ENCODE measurements around the gene MTMR2.
"Not testable (repeated sequence)": the region's sequence is repeated elsewhere in the genome, so short reads cannot be mapped to it uniquely, and the experiment has no call there.

Gene MTMR2

GRCh38 chr11:95888439-95888838 is 35.5 kb downstream of the MTMR2 start:
- no peak for DNase-seq (ENCODE audit: low read depth in 2 of 2, low spot score in 1 of 2)

GRCh38 chr11:95886462-95886861 is 37.4 kb downstream of the MTMR2 start:
- DNase-seq (ENCODE audit: low read depth in 2 of 2, low spot score in 1 of 2) = no peak

GRCh38 chr11:95884802-95885201 is 39.1 kb downstream of the MTMR2 start:
- DNase-seq (ENCODE audit: low read depth in 2 of 2, low spot score in 1 of 2) = no peak

GRCh38 chr11:95884376-95884775 is 39.5 kb downstream of the MTMR2 start:
- no peak for DNase-seq (ENCODE audit: low read depth in 2 of 2, low spot score in 1 of 2)

- no peak for DNase-seq (ENCODE audit: low read depth in 2 of 2, low spot score in 1 of 2)
Measured at GRCh38 chr11:95883381-95883780, 40.5 kb downstream of the MTMR2 start.

- no peak for DNase-seq (ENCODE audit: low read depth in 2 of 2, low spot score in 1 of 2)
Measured at GRCh38 chr11:95877291-95877690, 46.6 kb downstream of the MTMR2 start.

GRCh38 chr11:95870877-95871276 is 53.0 kb downstream of the MTMR2 start:
- not testable (repeated sequence) for DNase-seq (ENCODE audit: low read depth in 2 of 2, low spot score in 1 of 2)

- no peak for DNase-seq (ENCODE audit: low read depth in 2 of 2, low spot score in 1 of 2)
Measured at GRCh38 chr11:95867105-95867504, 56.8 kb downstream of the MTMR2 start.

- no peak for DNase-seq (ENCODE audit: low read depth in 2 of 2, low spot score in 1 of 2)
Measured at GRCh38 chr11:95863486-95864140, 60.3 kb downstream of the MTMR2 start.

GRCh38 chr11:95860024-95860423 is 63.9 kb downstream of the MTMR2 start:
- not testable (repeated sequence) for DNase-seq (ENCODE audit: low read depth in 2 of 2, low spot score in 1 of 2)

GRCh38 chr11:95854362-95854761 is 69.5 kb downstream of the MTMR2 start:
- not testable (repeated sequence) for DNase-seq (ENCODE audit: low read depth in 2 of 2, low spot score in 1 of 2)

GRCh38 chr11:95853862-95854261 is 70.0 kb downstream of the MTMR2 start:
- no peak for DNase-seq (ENCODE audit: low read depth in 2 of 2, low spot score in 1 of 2)

- no peak for DNase-seq (ENCODE audit: low read depth in 2 of 2, low spot score in 1 of 2)
Measured at GRCh38 chr11:95853138-95853537, 70.8 kb downstream of the MTMR2 start.

GRCh38 chr11:95850137-95850536 is 73.8 kb downstream of the MTMR2 start:
- DNase-seq (ENCODE audit: low read depth in 2 of 2, low spot score in 1 of 2) = no peak

- no peak for DNase-seq (ENCODE audit: low read depth in 2 of 2, low spot score in 1 of 2)
Measured at GRCh38 chr11:95849087-95849825, 74.7 kb downstream of the MTMR2 start.

GRCh38 chr11:95845167-95845566 is 78.7 kb downstream of the MTMR2 start:
- DNase-seq (ENCODE audit: low read depth in 2 of 2, low spot score in 1 of 2) = no peak

GRCh38 chr11:95835768-95836488 is 88.0 kb downstream of the MTMR2 start:
- DNase-seq (ENCODE audit: low read depth in 2 of 2, low spot score in 1 of 2) = peak in 1 of 2 donors; percentile 23

- no peak for DNase-seq (ENCODE audit: low read depth in 2 of 2, low spot score in 1 of 2)
Measured at GRCh38 chr11:95835351-95835750, 88.6 kb downstream of the MTMR2 start.

GRCh38 chr11:95833378-95833777 is 90.5 kb downstream of the MTMR2 start:
- no peak for DNase-seq (ENCODE audit: low read depth in 2 of 2, low spot score in 1 of 2)

- DNase-seq (ENCODE audit: low read depth in 2 of 2, low spot score in 1 of 2) = no peak
Measured at GRCh38 chr11:95832763-95833162, 91.1 kb downstream of the MTMR2 start.

- no peak for DNase-seq (ENCODE audit: low read depth in 2 of 2, low spot score in 1 of 2)
Measured at GRCh38 chr11:95831198-95831883, 92.6 kb downstream of the MTMR2 start.

Measured in stimulated activated CD8-positive, alpha-beta memory T cell treated with anti-CD3 and anti-CD28 coated beads, Interleukin-4, amount 100 ng/mL, for 1 hour (primary cell).